CD14-positive monocyte (primary cell): ENCODE measurements around the gene ATP10D. TPM values are rescaled to one million over a fixed set of nuclear protein-coding genes. Genes with fewer than 3 reads are reported as not detected.

ENCODE experiments used
- DNase-seq, 3 donors: peaks; one replicate each; pipeline ENCODE4 v3.0.0-alpha.2; 2011 to 2022
- H2AFZ ChIP-seq: 2 replicates; pipeline ENCODE4 v1.6.0; 2012; ENCODE audit warnings: mild to moderate bottlenecking, low read depth, low read length, inconsistent platforms; ENCODE audit not compliant: insufficient read depth, poor library complexity, severe bottlenecking
- H3K27ac ChIP-seq, 2 donors: 1 replicate in 1 of 2; 2 replicates in 1 of 2; pipeline ENCODE4 v1.5.1; 2012 to 2013; ENCODE audit warnings: low read length in 2 of 2, control low read depth in 1 of 2, inconsistent platforms in 1 of 2, low read depth in 1 of 2, mild to moderate bottlenecking in 1 of 2
- H3K27me3 ChIP-seq, 2 donors: one replicate each; pipeline versions ENCODE4 v1.6.0 to v1.6.1; 2011 to 2013; ENCODE audit warnings: low read length in 2 of 2; ENCODE audit not compliant: control insufficient read depth in 2 of 2, insufficient read depth in 2 of 2
- H3K36me3 ChIP-seq, 2 donors: replicated peaks in 1 of 2; 1 replicate in 1 of 2; 2 replicates in 1 of 2; pipeline versions ENCODE4 v1.5.1 to v1.6.1; 2012 to 2013; ENCODE audit warnings: low read length in 2 of 2, control low read depth in 1 of 2, inconsistent platforms in 1 of 2, mild to moderate bottlenecking in 1 of 2; ENCODE audit not compliant: insufficient read depth in 2 of 2, control insufficient read depth in 1 of 2
- H3K4me1 ChIP-seq, 2 donors: 1 replicate in 1 of 2; 2 replicates in 1 of 2; pipeline versions ENCODE4 v1.5.1 to v1.6.1; 2012 to 2013; ENCODE audit warnings: low read length in 2 of 2, control low read depth in 1 of 2, inconsistent platforms in 1 of 2, mild to moderate bottlenecking in 1 of 2, moderate library complexity in 1 of 2; ENCODE audit not compliant: insufficient read depth in 2 of 2, control insufficient read depth in 1 of 2
- H3K4me2 ChIP-seq: replicated peaks from 2 replicates; pipeline ENCODE3; 2012; ENCODE audit warnings: low read length, moderate library complexity, mild to moderate bottlenecking; ENCODE audit not compliant: poor library complexity, severe bottlenecking; ENCODE audit errors: extremely low read depth
- H3K4me3 ChIP-seq, 3 experiments: fragments of 200-600 bp in 1 of 3; sonication (generic) in 1 of 3; replicated peaks in 1 of 3; 1 replicate in 2 of 3; 2 replicates in 1 of 3; pipeline ENCODE4 v1.5.1; 2011 to 2013; ENCODE audit warnings: low read length in 3 of 3, mild to moderate bottlenecking in 3 of 3, control low read depth in 2 of 3, low read depth in 2 of 3, inconsistent platforms in 1 of 3, moderate library complexity in 1 of 3
- H3K79me2 ChIP-seq: 2 replicates; pipeline ENCODE4 v1.6.0; 2012; ENCODE audit warnings: mild to moderate bottlenecking, control low read depth, inconsistent platforms, low read length, moderate library complexity; ENCODE audit not compliant: insufficient read depth
- H3K9ac ChIP-seq: 2 replicates; pipeline ENCODE4 v1.6.0; 2017; ENCODE audit warnings: low read length, mild to moderate bottlenecking; ENCODE audit not compliant: insufficient read depth, poor library complexity, severe bottlenecking
- H3K9me3 ChIP-seq, 2 donors: replicated peaks in 1 of 2; 1 replicate in 1 of 2; 2 replicates in 1 of 2; pipeline versions ENCODE4 v1.5.1 to v1.6.1; 2012 to 2013; ENCODE audit warnings: low read length in 2 of 2, control low read depth in 1 of 2; ENCODE audit not compliant: control insufficient read depth in 1 of 2, insufficient read depth in 1 of 2
- H4K20me1 ChIP-seq: 2 replicates; pipeline ENCODE4 v1.6.0; 2012; ENCODE audit warnings: mild to moderate bottlenecking, low read length, control low read depth, moderate library complexity; ENCODE audit not compliant: insufficient read depth
- H3K27ac Mint-ChIP-seq, 7 donors: one replicate each; pipeline ENCODE4 v1.8.0; 2020; ENCODE audit warnings: mild to moderate bottlenecking in 7 of 7, mixed read lengths in 7 of 7, moderate library complexity in 6 of 7, inconsistent platforms in 2 of 7
- H3K27me3 Mint-ChIP-seq, 3 donors: one replicate each; pipeline ENCODE4 v1.8.0; 2021 to 2022; ENCODE audit warnings: low read depth in 3 of 3, mild to moderate bottlenecking in 3 of 3, mixed read lengths in 3 of 3, moderate library complexity in 3 of 3, inconsistent platforms in 1 of 3
- H3K36me3 Mint-ChIP-seq, 2 donors: one replicate each; pipeline ENCODE4 v1.8.0; 2020; ENCODE audit warnings: mixed read lengths in 2 of 2, inconsistent platforms in 1 of 2, mild to moderate bottlenecking in 1 of 2
- H3K4me1 Mint-ChIP-seq: one replicate; pipeline ENCODE4 v1.8.0; 2020; ENCODE audit warnings: mild to moderate bottlenecking, mixed read lengths
- H3K4me3 Mint-ChIP-seq, 2 donors: one replicate each; pipeline ENCODE4 v1.8.0; 2020; ENCODE audit warnings: mild to moderate bottlenecking in 2 of 2, mixed read lengths in 2 of 2, moderate library complexity in 1 of 2
- H3K9me3 Mint-ChIP-seq, 7 donors: one replicate each; pipeline ENCODE4 v1.8.0; 2020 to 2022; ENCODE audit warnings: mixed read lengths in 7 of 7, mild to moderate bottlenecking in 6 of 7, moderate library complexity in 6 of 7, inconsistent platforms in 2 of 7
- WGBS: methylation state at CpG from one replicate; pipeline ENCODE4 v1.1.5; 2013; ENCODE audit warnings: missing lambda C conversion rate; ENCODE audit not compliant: insufficient coverage; 5-methylcytosine and 5-hydroxymethylcytosine counted together
- intact Hi-C, 2 donors: fragments of 100-400 bp; cut with micrococcal nuclease; formaldehyde crosslinking; loops; one replicate each; pipeline versions ENCODE4 v1.15.0 to v1.15.1; 2023
- polyA plus RNA-seq, 3 donors: library from polyadenylated mRNA; depleted of rRNA in 1 of 3; unstranded in 2 of 3; stranded (reverse) in 1 of 3; fragments of 300-500 nt in 2 of 3; fragments of >200 nt in 1 of 3; fragmentation: Illumina TruSeq in 2 of 3; gene quantifications; 1 replicate in 2 of 3; 2 replicates in 1 of 3; pipeline ENCODE4 v1.2.3, GENCODE V29; 2012 to 2021
- TF ChIP-seq, protein P1 (sequence below): fragments of 200-600 bp; IDR thresholded peaks from one replicate; pipeline ENCODE4 v1.8.0; 2022; ENCODE audit warnings: antibody characterized with exemption, mild to moderate bottlenecking

ATP10D gene
- polyA plus RNA-seq, 3 donors, result 8.4 to 16.9 (median 14.1) TPM

DNA sequence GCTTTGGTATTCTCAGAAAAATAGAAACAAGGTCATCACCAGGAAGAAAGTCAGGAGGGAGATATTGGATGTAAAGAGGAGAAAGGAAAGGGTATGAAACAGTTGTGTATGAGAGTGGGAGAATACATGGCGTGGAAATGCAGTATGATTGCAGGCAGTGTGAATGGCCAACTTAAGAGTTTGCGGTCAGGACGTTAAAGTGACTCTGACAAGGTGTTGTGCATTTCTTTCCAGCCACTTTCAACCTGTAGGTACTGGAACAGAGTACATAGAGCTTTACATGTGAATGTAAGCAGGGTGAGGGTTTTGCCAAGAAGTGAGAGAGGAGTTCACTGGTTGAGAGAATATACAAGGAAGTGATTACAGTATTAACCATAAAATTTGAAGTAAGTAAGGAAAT lies 15.7 kb downstream of the ATP10D start:
- peaks cover 23 to 24% of the 10 kb centered on the region in 2 donors for H3K4me1 ChIP-seq
- TF ChIP-seq, protein P1, sequence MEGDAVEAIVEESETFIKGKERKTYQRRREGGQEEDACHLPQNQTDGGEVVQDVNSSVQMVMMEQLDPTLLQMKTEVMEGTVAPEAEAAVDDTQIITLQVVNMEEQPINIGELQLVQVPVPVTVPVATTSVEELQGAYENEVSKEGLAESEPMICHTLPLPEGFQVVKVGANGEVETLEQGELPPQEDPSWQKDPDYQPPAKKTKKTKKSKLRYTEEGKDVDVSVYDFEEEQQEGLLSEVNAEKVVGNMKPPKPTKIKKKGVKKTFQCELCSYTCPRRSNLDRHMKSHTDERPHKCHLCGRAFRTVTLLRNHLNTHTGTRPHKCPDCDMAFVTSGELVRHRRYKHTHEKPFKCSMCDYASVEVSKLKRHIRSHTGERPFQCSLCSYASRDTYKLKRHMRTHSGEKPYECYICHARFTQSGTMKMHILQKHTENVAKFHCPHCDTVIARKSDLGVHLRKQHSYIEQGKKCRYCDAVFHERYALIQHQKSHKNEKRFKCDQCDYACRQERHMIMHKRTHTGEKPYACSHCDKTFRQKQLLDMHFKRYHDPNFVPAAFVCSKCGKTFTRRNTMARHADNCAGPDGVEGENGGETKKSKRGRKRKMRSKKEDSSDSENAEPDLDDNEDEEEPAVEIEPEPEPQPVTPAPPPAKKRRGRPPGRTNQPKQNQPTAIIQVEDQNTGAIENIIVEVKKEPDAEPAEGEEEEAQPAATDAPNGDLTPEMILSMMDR, result no peak
- H2AFZ ChIP-seq, result peak overlapping the region; percentile 50
- Mint-ChIP-seq H3K9me3 (peaks cover 0 to 5% (median 0%) of the 10 kb centered on the region in 7 donors), H3K4me1 (peaks cover 7% of the 10 kb centered on the region), H3K36me3 (peaks cover 8 to 20% of the 10 kb centered on the region in 2 donors), H3K27me3 (no peaks in the 10 kb centered on the region), H3K27ac (no peak overlapping the region), H3K4me3 (no peak overlapping the region)
- H4K20me1 ChIP-seq, result no peaks in the 10 kb centered on the region
- peaks cover 0 to 5% of the 10 kb centered on the region in 2 donors for H3K36me3 ChIP-seq
- no peak for DNase-seq
- peaks cover 27% of the 10 kb centered on the region for H3K79me2 ChIP-seq
- H3K4me2 ChIP-seq, result no peak overlapping the region
- peak overlapping the region in 1 of 2 donors; percentile 77 for H3K27ac ChIP-seq
- H3K4me3 ChIP-seq, result no peak overlapping the region
- H3K27me3 ChIP-seq, result no peaks in the 10 kb centered on the region
- H3K9ac ChIP-seq, result no peak overlapping the region
- no peaks in the 10 kb centered on the region for H3K9me3 ChIP-seq
- intact Hi-C loops, result no loop called here
- WGBS, result 67% methylated on average over 3 of the region's 3 CpGs

DNA sequence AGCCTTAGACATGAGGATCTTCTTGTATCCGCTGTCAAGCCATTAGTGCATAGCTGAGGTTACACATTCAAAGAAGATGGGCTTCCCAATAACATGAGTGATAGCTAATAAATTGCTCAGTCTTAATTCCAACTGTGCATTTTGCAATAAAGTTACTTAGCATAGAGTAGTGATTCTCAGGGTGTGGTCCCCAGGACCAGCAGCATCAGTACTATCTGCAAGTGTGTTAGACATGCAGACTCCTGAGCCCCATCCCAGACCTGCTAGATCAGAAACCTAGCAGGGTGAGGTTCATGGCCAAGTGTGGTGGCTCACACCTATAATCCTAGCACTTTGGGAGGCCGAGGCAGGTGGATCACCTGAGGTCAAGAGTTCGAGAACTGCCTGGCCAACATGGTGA lies 20.1 kb downstream of the ATP10D start:
- Histone ChIP-seq H3K4me2 (no peak overlapping the region), H4K20me1 (no peaks in the 10 kb centered on the region), H3K36me3 (peaks cover 0 to 5% of the 10 kb centered on the region in 2 donors), H3K79me2 (peaks cover 16% of the 10 kb centered on the region), H2AFZ (no peak overlapping the region), H3K27me3 (no peaks in the 10 kb centered on the region), H3K4me1 (peaks cover 11 to 16% of the 10 kb centered on the region in 2 donors), H3K9ac (no peak overlapping the region), H3K4me3 (no peak overlapping the region), H3K27ac (no peak overlapping the region), H3K9me3 (no peaks in the 10 kb centered on the region)
- peaks cover 9% of the 10 kb centered on the region for H3K4me1 Mint-ChIP-seq
- no peak overlapping the region for H3K4me3 Mint-ChIP-seq
- no peak for DNase-seq
- H3K36me3 Mint-ChIP-seq, result peaks cover 0 to 16% of the 10 kb centered on the region in 2 donors
- H3K9me3 Mint-ChIP-seq, result peaks cover 0 to 5% (median 0%) of the 10 kb centered on the region in 7 donors
- peak overlapping the region in 1 of 7 donors; percentile 18 for H3K27ac Mint-ChIP-seq
- WGBS, result no CpG with 5 or more reads among the region's 3 CpGs
- intact Hi-C loops, result no loop called here
- TF ChIP-seq, protein P1, result no peak
- H3K27me3 Mint-ChIP-seq, result peaks cover 0 to 2% (median under 1%) of the 10 kb centered on the region in 3 donors
